Measurements from ENCODE around the gene SCLT1.

The SCLT1 gene

GRCh38 chr4:128848461-128848860, 244.9 kb downstream of the SCLT1 start:
- no peak overlapping the region for H3K4me3 ChIP-seq (ENCODE audit: low read depth, low read length)
- in situ Hi-C loops (cut with HindIII; ENCODE audit: low sequenced_read_pairs): no loop called here
- TF ChIP-seq, protein P1, sequence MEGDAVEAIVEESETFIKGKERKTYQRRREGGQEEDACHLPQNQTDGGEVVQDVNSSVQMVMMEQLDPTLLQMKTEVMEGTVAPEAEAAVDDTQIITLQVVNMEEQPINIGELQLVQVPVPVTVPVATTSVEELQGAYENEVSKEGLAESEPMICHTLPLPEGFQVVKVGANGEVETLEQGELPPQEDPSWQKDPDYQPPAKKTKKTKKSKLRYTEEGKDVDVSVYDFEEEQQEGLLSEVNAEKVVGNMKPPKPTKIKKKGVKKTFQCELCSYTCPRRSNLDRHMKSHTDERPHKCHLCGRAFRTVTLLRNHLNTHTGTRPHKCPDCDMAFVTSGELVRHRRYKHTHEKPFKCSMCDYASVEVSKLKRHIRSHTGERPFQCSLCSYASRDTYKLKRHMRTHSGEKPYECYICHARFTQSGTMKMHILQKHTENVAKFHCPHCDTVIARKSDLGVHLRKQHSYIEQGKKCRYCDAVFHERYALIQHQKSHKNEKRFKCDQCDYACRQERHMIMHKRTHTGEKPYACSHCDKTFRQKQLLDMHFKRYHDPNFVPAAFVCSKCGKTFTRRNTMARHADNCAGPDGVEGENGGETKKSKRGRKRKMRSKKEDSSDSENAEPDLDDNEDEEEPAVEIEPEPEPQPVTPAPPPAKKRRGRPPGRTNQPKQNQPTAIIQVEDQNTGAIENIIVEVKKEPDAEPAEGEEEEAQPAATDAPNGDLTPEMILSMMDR (IDR thresholded peaks at IDR 0.05; ENCODE audit: low read depth, low read length): no peak
- peak; percentile 66 for DNase-seq (ENCODE audit: low read depth, low spot score)

GRCh38 chr4:128847082-128847724, 246.1 kb downstream of the SCLT1 start:
- TF ChIP-seq, protein P1 (IDR thresholded peaks at IDR 0.05; ENCODE audit: low read depth, low read length): no peak
- H3K4me3 ChIP-seq (ENCODE audit: low read depth, low read length): no peak overlapping the region
- in situ Hi-C loops (cut with HindIII; ENCODE audit: low sequenced_read_pairs): no loop called here
- DNase-seq (ENCODE audit: low read depth, low spot score): no peak

DNA sequence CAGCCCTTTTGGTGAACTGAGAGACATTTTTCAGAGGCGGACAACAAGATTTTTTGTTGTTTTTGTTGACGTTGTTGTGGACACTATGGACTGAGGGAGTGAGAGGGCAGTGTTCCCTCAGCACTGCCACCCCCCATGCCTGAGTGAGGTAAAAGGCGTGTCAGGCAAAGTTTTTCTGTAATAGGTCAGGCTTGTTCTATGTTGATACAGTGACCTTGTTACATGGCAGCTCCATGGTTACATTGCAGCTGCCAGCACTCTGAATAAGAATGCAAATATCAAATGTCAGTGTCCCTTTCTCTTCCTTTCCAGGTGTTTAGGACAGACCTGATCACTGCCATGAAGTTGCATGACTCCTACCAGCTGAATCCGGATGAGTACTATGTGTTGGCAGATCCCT, 247.3 kb downstream of the SCLT1 start:
- no peak for DNase-seq (ENCODE audit: low read depth, low spot score)
- in situ Hi-C loops (cut with HindIII; ENCODE audit: low sequenced_read_pairs): no loop called here
- TF ChIP-seq, protein P1 (IDR thresholded peaks at IDR 0.05; ENCODE audit: low read depth, low read length): no peak
- no peak overlapping the region for H3K4me3 ChIP-seq (ENCODE audit: low read depth, low read length)

- DNase-seq (ENCODE audit: low read depth, low spot score): peak; percentile 40
- in situ Hi-C loops (cut with HindIII; ENCODE audit: low sequenced_read_pairs): no loop called here
- TF ChIP-seq, protein P1 (IDR thresholded peaks at IDR 0.05; ENCODE audit: low read depth, low read length): no peak
- no peak overlapping the region for H3K4me3 ChIP-seq (ENCODE audit: low read depth, low read length)
Measured at GRCh38 chr4:128844931-128845330, 248.4 kb downstream of the SCLT1 start.

DNA sequence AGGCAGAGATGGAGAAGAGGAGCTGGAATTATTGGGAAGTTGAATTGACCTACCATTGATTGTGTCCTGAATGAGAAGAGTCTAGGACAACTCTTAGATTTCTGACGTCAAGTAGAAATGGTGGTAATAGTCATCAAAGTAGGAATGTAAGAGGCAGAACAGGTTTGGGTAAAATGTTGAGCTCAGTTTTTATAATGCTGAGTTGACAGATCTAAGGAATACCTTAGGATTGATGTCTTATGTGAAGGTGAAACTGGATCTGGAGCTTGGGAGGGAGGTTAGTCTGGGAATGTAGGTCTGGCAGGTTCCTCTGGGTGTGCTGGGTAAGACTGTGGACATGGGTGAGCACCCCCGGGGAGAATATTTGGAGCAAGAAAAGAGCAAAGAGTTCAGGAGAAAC, 251.9 kb downstream of the SCLT1 start:
- TF ChIP-seq, protein P1 (IDR thresholded peaks at IDR 0.05; ENCODE audit: low read depth, low read length): no peak
- H3K4me3 ChIP-seq (ENCODE audit: low read depth, low read length): no peak overlapping the region
- in situ Hi-C loops (cut with HindIII; ENCODE audit: low sequenced_read_pairs): no loop called here
- no peak for DNase-seq (ENCODE audit: low read depth, low spot score)

- in situ Hi-C loops (cut with HindIII; ENCODE audit: low sequenced_read_pairs): no loop called here
- H3K4me3 ChIP-seq (ENCODE audit: low read depth, low read length): no peak overlapping the region
- TF ChIP-seq, protein P1 (IDR thresholded peaks at IDR 0.05; ENCODE audit: low read depth, low read length): no peak
- DNase-seq (ENCODE audit: low read depth, low spot score): no peak
Measured at GRCh38 chr4:128840711-128841318, 252.5 kb downstream of the SCLT1 start.

Measured in astrocyte of the spinal cord (primary cell).